Hepatocyte (in vitro differentiated cells): ENCODE results near the gene IL22RA2. TPM values are rescaled to one million over a fixed set of nuclear protein-coding genes. Genes with fewer than 3 reads are reported as not detected.
"Not testable (repeated sequence)": the region's sequence is repeated elsewhere in the genome, so short reads cannot be mapped to it uniquely, and the experiment has no call there.

Experiments used
- DNase-seq: peaks from one replicate; pipeline ENCODE4 v3.0.0-alpha.2; 2016; ENCODE audit warnings: low spot score
- H2AFZ ChIP-seq: fragments of 200-600 bp; sonication (generic); 2 replicates; pipeline ENCODE4 v1.6.0; 2016; ENCODE audit warnings: antibody characterized with exemption, mild to moderate bottlenecking
- H3K27ac ChIP-seq: fragments of 200-600 bp; sonication (generic); 2 replicates; pipeline ENCODE4 v1.5.1; 2016; ENCODE audit warnings: mild to moderate bottlenecking
- H3K27me3 ChIP-seq: fragments of 200-600 bp; sonication (generic); 2 replicates; pipeline ENCODE4 v1.6.1; 2016
- H3K36me3 ChIP-seq: fragments of 200-600 bp; sonication (generic); replicated peaks from 2 replicates; pipeline ENCODE4 v1.5.1; 2016; ENCODE audit warnings: low read depth; ENCODE audit not compliant: insufficient read depth
- H3K4me1 ChIP-seq: fragments of 200-600 bp; sonication (generic); 2 replicates; pipeline ENCODE4 v1.5.1; 2016; ENCODE audit warnings: mild to moderate bottlenecking, moderate library complexity; ENCODE audit not compliant: insufficient read depth
- H3K4me2 ChIP-seq: fragments of 200-600 bp; sonication (generic); 2 replicates; pipeline ENCODE4 v1.6.0; 2016
- H3K4me3 ChIP-seq: fragments of 200-600 bp; sonication (generic); 2 replicates; pipeline ENCODE4 v1.5.1; 2016; ENCODE audit warnings: mild to moderate bottlenecking
- H3K79me2 ChIP-seq: fragments of 200-600 bp; sonication (generic); 2 replicates; pipeline ENCODE4 v1.6.0; 2017; ENCODE audit warnings: mild to moderate bottlenecking
- H3K9me2 ChIP-seq: fragments of 200-600 bp; sonication (generic); replicated peaks from 2 replicates; pipeline ENCODE4 v1.6.0; 2017; ENCODE audit warnings: mild to moderate bottlenecking; ENCODE audit not compliant: insufficient read depth
- H3K9me3 ChIP-seq: fragments of 200-600 bp; sonication (generic); 2 replicates; pipeline ENCODE4 v1.5.1; 2016; ENCODE audit warnings: low read depth, mild to moderate bottlenecking
- H4K20me1 ChIP-seq: fragments of 200-600 bp; sonication (generic); 2 replicates; pipeline ENCODE4 v1.6.0; 2016; ENCODE audit warnings: mild to moderate bottlenecking; ENCODE audit not compliant: insufficient read depth, poor library complexity, severe bottlenecking
- CTCF ChIP-seq: fragments of 200-600 bp; sonication (generic); IDR thresholded peaks from 2 replicates; pipeline ENCODE4 v1.5.1; 2016; ENCODE audit warnings: antibody characterized with exemption, mild to moderate bottlenecking; ENCODE audit not compliant: poor library complexity
- EZH2 ChIP-seq: fragments of 200-600 bp; sonication (generic); IDR thresholded peaks from 2 replicates; pipeline ENCODE4 v1.6.1; 2016; ENCODE audit warnings: antibody characterized with exemption, mild to moderate bottlenecking, borderline replicate concordance
- EZH2phosphoT487 ChIP-seq: fragments of 200-600 bp; sonication (generic); IDR thresholded peaks from one replicate; pipeline ENCODE4 v1.6.1; 2018; ENCODE audit warnings: antibody characterized with exemption, mild to moderate bottlenecking, low read depth, moderate library complexity; ENCODE audit not compliant: unreplicated experiment, severe bottlenecking
- WGBS: methylation state at CpG from one replicate; pipeline ENCODE4 v1.1.6; 2016; ENCODE audit warnings: low lambda C conversion rate; ENCODE audit errors: missing lambda C conversion rate; 5-methylcytosine and 5-hydroxymethylcytosine counted together
- polyA plus RNA-seq: library from polyadenylated mRNA; unstranded; fragments of >200 nt; fragmentation: Nextera tagmentation; extraction: Ambion mirVana; gene quantifications from 2 replicates; pipeline ENCODE4 v1.2.1, GENCODE V29; 2016
- total RNA-seq: library from RNA; depleted of rRNA; stranded (reverse); fragments of >200 nt; gene quantifications from 2 replicates; pipeline ENCODE4 v1.2.3, GENCODE V29; 2014

Gene IL22RA2
- total and polyA plus RNA-seq, 2 experiments from 2014 or later, result not detected

GRCh38 chr6:137107047-137107766, 66.2 kb downstream of the IL22RA2 start:
- not testable (repeated sequence) for H3K4me2 ChIP-seq, DNase-seq, H3K9me3 ChIP-seq, H3K27ac ChIP-seq, H4K20me1 ChIP-seq, H3K9me2 ChIP-seq, H3K4me1 ChIP-seq, H2AFZ ChIP-seq, H3K36me3 ChIP-seq, H3K79me2 ChIP-seq, H3K27me3 ChIP-seq, H3K4me3 ChIP-seq
- WGBS, result 81% methylated on average over 3 of the region's 6 CpGs

- H3K4me3 ChIP-seq, result no peak overlapping the region
- H3K4me1 ChIP-seq, result no peaks in the 10 kb centered on the region
- H3K27ac ChIP-seq, result no peak overlapping the region
- H3K9me2 ChIP-seq, result no peaks in the 10 kb centered on the region
- H2AFZ ChIP-seq, result no peak overlapping the region
- no peaks in the 10 kb centered on the region for H3K36me3 ChIP-seq
- no peaks in the 10 kb centered on the region for H3K9me3 ChIP-seq
- H3K27me3 ChIP-seq, result no peaks in the 10 kb centered on the region
- no peak overlapping the region for H3K4me2 ChIP-seq
- H4K20me1 ChIP-seq, result no peaks in the 10 kb centered on the region
- WGBS, result 89% methylated on average over 3 of the region's 3 CpGs
- no peak for DNase-seq
- no peaks in the 10 kb centered on the region for H3K79me2 ChIP-seq
- no peak for TF ChIP-seq EZH2phosphoT487
- TF ChIP-seq EZH2, result no peak
- TF ChIP-seq CTCF, result no peak
Observed at GRCh38 chr6:137106183-137106582, 67.3 kb downstream of the IL22RA2 start.

- Histone ChIP-seq H3K4me1 (no peaks in the 10 kb centered on the region), H3K4me3 (no peak overlapping the region), H3K27me3 (no peaks in the 10 kb centered on the region), H3K9me2 (no peaks in the 10 kb centered on the region), H3K9me3 (no peaks in the 10 kb centered on the region), H3K36me3 (no peaks in the 10 kb centered on the region), H3K4me2 (no peak overlapping the region), H3K79me2 (no peaks in the 10 kb centered on the region), H2AFZ (no peak overlapping the region), H4K20me1 (no peaks in the 10 kb centered on the region), H3K27ac (peak overlapping the region; percentile 17)
- no peak for DNase-seq
- no peak for TF ChIP-seq EZH2
- no peak for TF ChIP-seq EZH2phosphoT487
- TF ChIP-seq CTCF, result no peak
- 60% methylated on average over 4 of the region's 4 CpGs for WGBS
Observed at GRCh38 chr6:137105375-137105774, 68.1 kb downstream of the IL22RA2 start.

GRCh38 chr6:137104926-137105325, 68.5 kb downstream of the IL22RA2 start:
- Histone ChIP-seq H3K79me2 (no peaks in the 10 kb centered on the region), H3K27ac (peak overlapping the region; percentile 17), H2AFZ (no peak overlapping the region), H3K27me3 (no peaks in the 10 kb centered on the region), H3K9me2 (no peaks in the 10 kb centered on the region), H3K36me3 (no peaks in the 10 kb centered on the region), H3K4me1 (no peaks in the 10 kb centered on the region), H3K4me3 (no peak overlapping the region), H4K20me1 (no peaks in the 10 kb centered on the region), H3K4me2 (no peak overlapping the region), H3K9me3 (no peaks in the 10 kb centered on the region)
- WGBS, result 88% methylated on average over 3 of the region's 3 CpGs
- TF ChIP-seq EZH2phosphoT487 (no peak), EZH2 (no peak), CTCF (no peak)
- DNase-seq, result no peak
